AG10803 (cell line): ENCODE results near the gene MYO5B.

Source experiments
- DNase-seq: peaks from one replicate; pipeline ENCODE4 v3.0.0; 2010; ENCODE audit warnings: low read depth
- H3K4me3 ChIP-seq: 2 replicates; pipeline ENCODE4 v1.5.1; 2011; ENCODE audit warnings: mild to moderate bottlenecking, low read length, control low read depth
- TF ChIP-seq, protein P1 (sequence below): conservative IDR thresholded peaks from 2 replicates; pipeline ENCODE4 v1.5.1; 2011; ENCODE audit warnings: mild to moderate bottlenecking, low read length, control low read depth, inconsistent platforms

MYO5B gene

DNA sequence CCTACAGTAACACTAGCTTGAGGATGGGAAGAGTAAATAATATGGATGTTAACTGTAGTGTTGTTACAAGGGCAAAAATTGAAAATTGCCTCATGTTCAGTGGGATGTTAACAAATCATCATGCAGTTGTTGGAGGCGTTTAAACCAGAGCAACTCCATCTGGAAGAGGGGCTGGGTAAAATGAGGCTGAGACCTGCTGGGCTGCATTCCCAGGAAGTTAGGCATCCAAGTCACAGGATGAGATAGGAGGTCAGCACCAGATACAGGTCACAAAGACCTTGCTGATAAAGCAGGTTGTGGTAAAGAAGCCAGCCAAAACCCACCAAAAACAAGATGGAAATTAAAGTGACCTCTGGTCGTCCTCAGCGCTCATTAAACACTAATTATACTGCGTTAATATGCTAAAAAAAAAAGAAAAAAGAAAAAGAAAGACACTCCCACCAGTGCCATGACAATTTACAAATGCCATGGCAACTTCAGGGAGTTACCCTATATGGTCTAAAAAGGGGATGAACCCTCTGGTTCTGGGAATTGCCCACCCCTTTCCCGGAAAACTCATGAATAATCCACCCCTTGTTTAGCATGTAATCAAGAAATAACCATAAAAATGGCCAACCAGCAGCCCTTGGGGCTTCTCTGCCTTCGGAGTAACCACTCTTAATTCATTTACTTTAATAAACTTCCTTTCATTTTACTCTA, 101.4 kb downstream of the MYO5B start:
- no peak overlapping the region for H3K4me3 ChIP-seq
- TF ChIP-seq, protein P1, sequence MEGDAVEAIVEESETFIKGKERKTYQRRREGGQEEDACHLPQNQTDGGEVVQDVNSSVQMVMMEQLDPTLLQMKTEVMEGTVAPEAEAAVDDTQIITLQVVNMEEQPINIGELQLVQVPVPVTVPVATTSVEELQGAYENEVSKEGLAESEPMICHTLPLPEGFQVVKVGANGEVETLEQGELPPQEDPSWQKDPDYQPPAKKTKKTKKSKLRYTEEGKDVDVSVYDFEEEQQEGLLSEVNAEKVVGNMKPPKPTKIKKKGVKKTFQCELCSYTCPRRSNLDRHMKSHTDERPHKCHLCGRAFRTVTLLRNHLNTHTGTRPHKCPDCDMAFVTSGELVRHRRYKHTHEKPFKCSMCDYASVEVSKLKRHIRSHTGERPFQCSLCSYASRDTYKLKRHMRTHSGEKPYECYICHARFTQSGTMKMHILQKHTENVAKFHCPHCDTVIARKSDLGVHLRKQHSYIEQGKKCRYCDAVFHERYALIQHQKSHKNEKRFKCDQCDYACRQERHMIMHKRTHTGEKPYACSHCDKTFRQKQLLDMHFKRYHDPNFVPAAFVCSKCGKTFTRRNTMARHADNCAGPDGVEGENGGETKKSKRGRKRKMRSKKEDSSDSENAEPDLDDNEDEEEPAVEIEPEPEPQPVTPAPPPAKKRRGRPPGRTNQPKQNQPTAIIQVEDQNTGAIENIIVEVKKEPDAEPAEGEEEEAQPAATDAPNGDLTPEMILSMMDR: no peak
- no peak for DNase-seq

DNA sequence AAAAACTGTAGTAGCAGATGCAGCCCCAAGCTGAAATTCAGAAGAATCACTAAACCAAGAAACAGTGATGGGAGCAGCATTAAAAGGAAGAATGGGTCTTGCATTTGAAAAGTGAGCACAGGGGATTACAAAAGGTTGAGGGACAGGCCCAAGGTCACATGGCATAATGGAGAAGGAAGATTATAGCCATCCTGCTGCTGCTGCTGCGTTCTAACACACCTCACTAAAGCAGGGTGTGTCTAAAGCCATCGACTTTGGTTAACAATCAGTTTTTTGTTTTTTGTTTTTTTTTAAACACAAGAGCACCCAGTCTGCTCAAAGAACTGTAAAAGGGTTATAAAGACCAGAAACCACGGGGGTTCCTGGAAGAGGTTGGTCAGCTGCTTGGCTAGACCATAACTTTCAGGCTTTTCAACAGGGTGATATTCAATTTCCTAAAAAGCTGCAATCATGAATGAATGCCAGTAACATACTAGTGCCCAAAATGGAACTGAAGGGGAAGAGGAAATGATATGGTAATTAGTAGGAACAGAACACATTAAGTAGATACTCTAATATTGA, 102.6 kb downstream of the MYO5B start:
- TF ChIP-seq, protein P1: no peak
- no peak overlapping the region for H3K4me3 ChIP-seq
- no peak for DNase-seq

DNA sequence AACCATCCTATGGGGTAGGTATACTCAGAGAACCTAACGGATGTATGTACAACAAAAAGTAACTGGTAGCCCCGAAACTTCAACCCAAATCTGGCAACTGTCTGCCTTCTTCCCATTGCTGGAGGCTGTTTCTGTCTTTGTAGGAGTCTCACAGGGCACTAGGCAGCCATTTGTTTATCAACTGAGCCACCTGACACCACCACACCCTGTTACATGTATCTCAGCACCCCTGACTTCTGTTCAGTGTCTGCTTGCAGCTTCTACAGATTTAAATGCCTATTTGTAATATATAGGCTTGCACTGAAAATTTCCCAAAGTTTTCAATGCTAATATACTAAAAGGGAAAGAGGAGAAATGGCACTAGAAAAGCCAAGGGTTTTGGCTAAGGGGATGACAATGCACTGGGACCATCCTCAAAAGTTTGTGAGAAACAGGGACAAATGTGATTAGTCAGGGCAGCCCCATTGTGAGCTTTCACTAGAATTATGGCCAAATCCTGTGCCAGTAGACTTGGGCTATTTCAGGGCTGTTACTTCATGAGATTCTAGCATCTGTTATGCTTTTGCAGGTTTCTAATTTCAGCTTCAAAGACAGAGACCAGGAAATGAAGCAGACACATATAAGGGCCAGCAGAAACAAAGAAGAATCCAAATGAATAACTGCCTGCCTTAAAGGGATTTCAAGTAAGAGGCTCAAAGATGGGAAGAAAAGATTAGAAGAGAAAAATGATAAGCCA, 103.3 kb downstream of the MYO5B start:
- DNase-seq: no peak
- no peak overlapping the region for H3K4me3 ChIP-seq
- TF ChIP-seq, protein P1: no peak

DNA sequence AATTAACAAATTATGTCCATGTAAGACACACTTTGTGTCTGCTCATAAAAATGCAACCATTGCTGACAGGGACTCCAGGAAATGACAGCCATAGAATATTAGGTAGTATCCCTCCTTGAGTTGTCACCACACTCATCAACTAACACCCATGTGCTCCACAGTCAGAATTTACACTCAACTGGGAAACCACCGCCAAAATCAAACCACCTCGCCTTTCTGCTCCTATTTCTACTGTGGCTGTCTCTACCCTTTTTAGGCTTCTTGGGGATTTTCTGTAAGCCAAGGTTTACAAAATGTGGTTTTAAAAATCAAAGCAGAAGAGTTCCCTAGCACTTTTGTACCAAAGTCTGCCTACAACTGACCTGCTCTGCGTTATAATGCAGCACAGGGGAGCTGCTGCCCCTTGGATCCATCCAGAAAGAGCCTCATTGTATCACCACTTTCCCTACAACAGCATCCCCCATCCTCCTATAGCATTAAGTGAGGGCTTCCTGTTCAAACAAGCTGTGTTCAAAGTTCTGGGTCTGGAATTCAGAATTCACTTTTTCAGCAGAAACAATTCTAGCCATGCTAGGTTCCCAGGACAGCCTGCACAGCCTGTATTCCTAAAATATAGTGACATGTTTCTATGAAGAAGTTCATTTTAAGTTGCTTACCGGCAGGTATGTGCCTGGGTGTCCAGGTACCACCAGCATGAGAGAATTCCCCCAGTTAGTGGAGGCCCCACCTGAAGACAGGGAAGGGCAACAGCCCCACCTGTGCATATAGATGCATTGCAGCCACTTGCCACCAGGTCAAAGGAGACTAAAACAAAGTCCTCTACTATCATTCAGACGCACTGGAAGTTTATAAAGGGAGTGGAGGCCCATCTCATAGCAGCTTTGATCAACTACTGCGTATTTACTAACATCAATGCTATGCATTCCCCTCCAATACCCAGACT, 104.3 kb downstream of the MYO5B start:
- H3K4me3 ChIP-seq: no peak overlapping the region
- no peak for DNase-seq
- TF ChIP-seq, protein P1: no peak

DNA sequence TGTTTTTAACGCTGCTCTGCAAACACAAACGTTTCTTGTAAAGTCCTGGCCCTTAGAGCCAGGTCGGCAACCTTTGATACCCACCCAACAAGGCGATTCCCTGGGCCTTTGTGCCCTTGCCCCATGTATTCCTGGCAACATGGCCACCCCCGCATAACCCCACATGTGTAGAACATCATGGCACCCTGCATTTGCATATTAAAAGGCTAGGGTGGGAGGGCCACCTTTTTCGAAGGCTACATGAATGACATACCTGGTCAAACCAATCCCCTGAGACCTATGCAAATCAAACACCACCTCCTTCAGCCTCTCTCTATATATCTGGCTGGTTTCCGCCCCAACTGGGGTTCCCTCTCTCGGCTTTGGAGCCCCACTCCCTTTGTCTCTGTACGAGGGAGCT, 105.2 kb downstream of the MYO5B start:
- no peak overlapping the region for H3K4me3 ChIP-seq
- TF ChIP-seq, protein P1: no peak
- no peak for DNase-seq

DNA sequence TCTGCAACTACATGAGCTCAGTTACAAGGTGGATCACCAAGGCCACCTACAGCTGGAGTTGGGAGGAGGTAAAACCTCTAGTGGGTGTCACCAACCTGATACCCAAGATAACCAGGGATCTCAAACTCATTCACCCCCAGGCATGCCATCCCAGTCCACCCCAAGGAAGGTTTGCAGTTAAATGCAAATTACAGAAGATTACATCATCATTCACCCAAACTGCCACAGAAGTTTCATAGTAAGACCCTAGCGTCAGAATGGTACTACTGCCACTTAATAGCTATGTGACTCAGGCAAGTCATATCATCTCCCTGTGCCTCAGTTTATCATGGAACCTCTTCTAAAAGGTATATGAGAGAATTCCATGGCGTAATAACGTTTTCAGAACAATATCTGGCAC, 111.2 kb downstream of the MYO5B start:
- H3K4me3 ChIP-seq: no peak overlapping the region
- TF ChIP-seq, protein P1: no peak
- DNase-seq: no peak
